Esophagus (tissue), 2 donors: ENCODE measurements around the gene PKNOX2. TPM values are rescaled to one million over a fixed set of nuclear protein-coding genes. Genes with fewer than 3 reads are reported as not detected.

Experiments used
- H3K27ac ChIP-seq, 2 donors: one replicate each; pipeline ENCODE4 v1.5.1; 2013; ENCODE audit warnings: low read depth in 2 of 2, mild to moderate bottlenecking in 2 of 2, inconsistent platforms in 1 of 2, low read length in 1 of 2, moderate library complexity in 1 of 2
- H3K27me3 ChIP-seq, 2 donors: one replicate each; pipeline ENCODE4 v1.6.1; 2013; ENCODE audit warnings: low read length in 2 of 2, control low read depth in 1 of 2, mild to moderate bottlenecking in 1 of 2; ENCODE audit not compliant: insufficient read depth in 2 of 2, control insufficient read depth in 1 of 2
- H3K36me3 ChIP-seq, 2 donors: one replicate each; pipeline ENCODE4 v1.6.1; 2013; ENCODE audit warnings: low read length in 1 of 2; ENCODE audit not compliant: control insufficient read depth in 2 of 2, insufficient read depth in 2 of 2
- H3K4me1 ChIP-seq, 2 donors: one replicate each; pipeline ENCODE4 v1.6.1; 2013; ENCODE audit warnings: low read length in 1 of 2; ENCODE audit not compliant: control insufficient read depth in 2 of 2, insufficient read depth in 2 of 2
- H3K4me3 ChIP-seq, 2 donors: one replicate each; pipeline ENCODE4 v1.5.1; 2013; ENCODE audit warnings: low read length in 2 of 2, mild to moderate bottlenecking in 2 of 2, low read depth in 1 of 2, moderate library complexity in 1 of 2
- H3K9me3 ChIP-seq, 2 donors: one replicate each; pipeline ENCODE4 v1.6.1; 2013; ENCODE audit warnings: mild to moderate bottlenecking in 2 of 2, low read depth in 1 of 2, low read length in 1 of 2, moderate library complexity in 1 of 2; ENCODE audit not compliant: control insufficient read depth in 2 of 2, insufficient read depth in 1 of 2
- WGBS, 2 donors: extraction: QIAGEN DNeasy Blood & Tissue Kit; methylation state at CpG; one replicate each; pipeline ENCODE4 v1.1.7; 2013; 5-methylcytosine and 5-hydroxymethylcytosine counted together
- polyA plus RNA-seq, 2 donors: library from polyadenylated mRNA; stranded (reverse); fragments of 200-250 nt; gene quantifications; one replicate each; pipeline ENCODE4 v1.2.3, GENCODE V29; 2013
- donor health status: healthy with polysubstance abuse.
- donor health status: Bipolar disorder and iron deficiency.

The PKNOX2 gene
- polyA plus RNA-seq, 2 donors = 0.24 to 0.43 TPM

DNA sequence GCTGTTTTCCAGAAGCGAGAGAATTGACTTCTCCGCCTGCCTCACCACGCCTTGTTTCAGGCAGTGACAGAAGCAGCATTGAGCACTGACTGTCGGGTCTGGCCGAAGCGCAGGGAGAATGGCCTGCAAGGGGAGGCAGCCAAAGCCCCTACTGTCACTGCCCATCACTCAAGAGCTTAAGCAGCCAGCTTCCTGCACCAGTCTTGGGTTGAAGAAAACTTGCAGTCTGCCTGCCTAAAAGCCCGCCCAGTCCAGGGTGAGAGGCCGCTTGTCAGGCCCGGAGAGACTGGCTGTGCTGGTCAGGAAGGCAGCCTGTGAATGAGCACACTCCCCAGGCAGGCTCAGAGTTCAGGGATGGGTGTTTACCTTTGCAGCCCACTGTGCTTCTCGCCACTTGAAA lies 108.3 kb downstream of the PKNOX2 start:
- no peaks in the 10 kb centered on the region for H3K36me3 ChIP-seq
- no peaks in the 10 kb centered on the region for H3K4me1 ChIP-seq
- H3K4me3 ChIP-seq = no peak overlapping the region
- H3K27me3 ChIP-seq = no peaks in the 10 kb centered on the region
- H3K27ac ChIP-seq = no peak overlapping the region
- WGBS, 2 donors = 79 to 86% methylated on average over 10 of the region's 10 CpGs
- no peaks in the 10 kb centered on the region for H3K9me3 ChIP-seq

DNA sequence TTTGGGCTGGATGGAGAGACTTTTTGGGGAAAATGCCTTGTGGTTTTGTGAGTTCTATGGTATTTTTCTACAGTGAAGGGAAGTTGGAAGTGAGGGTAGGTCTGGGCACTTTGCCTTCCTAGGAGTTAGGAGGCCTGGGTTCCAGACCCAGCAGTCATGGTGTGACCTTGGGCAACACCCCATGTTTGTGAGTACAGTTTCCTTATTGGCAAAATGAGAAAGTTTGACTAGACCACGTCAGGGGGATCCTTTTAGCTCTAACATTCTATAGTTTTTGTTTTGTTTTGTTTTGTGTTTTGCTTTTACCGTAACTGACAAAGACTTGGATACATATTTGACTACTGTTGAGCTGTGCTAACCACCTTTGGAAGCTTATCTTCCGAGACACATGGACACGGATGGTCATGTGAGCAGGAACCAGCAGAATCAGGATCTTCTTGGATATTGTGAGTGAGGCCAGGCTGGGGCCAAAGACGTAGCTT lies 109.0 kb downstream of the PKNOX2 start:
- WGBS, 2 donors = 84 to 88% methylated on average over 5 of the region's 5 CpGs
- Histone ChIP-seq H3K9me3 (no peaks in the 10 kb centered on the region), H3K4me1 (no peaks in the 10 kb centered on the region), H3K4me3 (no peak overlapping the region), H3K27ac (no peak overlapping the region), H3K27me3 (no peaks in the 10 kb centered on the region), H3K36me3 (no peaks in the 10 kb centered on the region)

DNA sequence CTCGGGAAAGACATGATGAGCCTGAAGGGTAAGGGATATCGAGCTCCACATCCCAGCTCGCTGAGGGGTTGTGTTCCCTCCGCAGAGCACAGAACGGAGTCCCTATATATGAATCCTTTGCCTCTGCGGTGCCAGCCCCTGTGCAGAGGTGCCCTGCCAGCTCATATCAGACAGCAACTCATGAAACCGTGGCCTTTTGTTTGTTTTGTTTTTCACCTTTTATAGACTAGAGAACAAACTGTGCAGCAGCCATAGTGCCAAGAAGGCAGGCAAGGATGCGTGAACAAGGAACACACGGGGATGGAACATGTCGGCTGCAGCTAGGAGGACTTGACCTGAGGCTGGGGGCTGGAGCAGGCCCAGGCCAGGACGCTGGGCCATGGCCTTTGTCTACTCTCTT lies 109.8 kb downstream of the PKNOX2 start:
- WGBS, 2 donors = 83% methylated on average over 11 of the region's 11 CpGs
- no peak overlapping the region for H3K4me3 ChIP-seq
- H3K27me3 ChIP-seq = no peaks in the 10 kb centered on the region
- no peaks in the 10 kb centered on the region for H3K4me1 ChIP-seq
- H3K36me3 ChIP-seq = no peaks in the 10 kb centered on the region
- no peaks in the 10 kb centered on the region for H3K9me3 ChIP-seq
- no peak overlapping the region for H3K27ac ChIP-seq

DNA sequence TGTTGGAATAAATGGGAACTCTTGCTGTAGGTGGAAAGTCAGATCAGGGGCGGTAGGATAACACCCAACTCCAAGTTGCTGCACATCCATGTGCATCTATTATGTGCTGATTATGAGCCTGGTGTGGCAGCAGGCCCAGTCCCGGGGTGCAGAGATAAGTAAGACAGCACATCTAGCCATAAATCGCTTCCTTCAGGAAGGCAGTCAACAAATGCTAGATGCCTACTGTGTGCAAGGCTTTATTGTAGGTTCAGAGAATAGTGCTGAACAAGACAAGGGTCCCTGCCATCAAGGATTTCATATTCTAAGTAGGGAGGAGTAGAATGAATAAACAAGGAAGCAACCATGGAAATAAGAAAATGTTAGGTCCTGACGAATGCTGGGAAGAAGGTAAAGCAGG lies 110.2 kb downstream of the PKNOX2 start:
- no peak overlapping the region for H3K27ac ChIP-seq
- H3K4me1 ChIP-seq = no peaks in the 10 kb centered on the region
- H3K36me3 ChIP-seq = no peaks in the 10 kb centered on the region
- H3K27me3 ChIP-seq = no peaks in the 10 kb centered on the region
- no peaks in the 10 kb centered on the region for H3K9me3 ChIP-seq
- 89 to 91% methylated on average over 4 of the region's 4 CpGs for WGBS, 2 donors
- no peak overlapping the region for H3K4me3 ChIP-seq

DNA sequence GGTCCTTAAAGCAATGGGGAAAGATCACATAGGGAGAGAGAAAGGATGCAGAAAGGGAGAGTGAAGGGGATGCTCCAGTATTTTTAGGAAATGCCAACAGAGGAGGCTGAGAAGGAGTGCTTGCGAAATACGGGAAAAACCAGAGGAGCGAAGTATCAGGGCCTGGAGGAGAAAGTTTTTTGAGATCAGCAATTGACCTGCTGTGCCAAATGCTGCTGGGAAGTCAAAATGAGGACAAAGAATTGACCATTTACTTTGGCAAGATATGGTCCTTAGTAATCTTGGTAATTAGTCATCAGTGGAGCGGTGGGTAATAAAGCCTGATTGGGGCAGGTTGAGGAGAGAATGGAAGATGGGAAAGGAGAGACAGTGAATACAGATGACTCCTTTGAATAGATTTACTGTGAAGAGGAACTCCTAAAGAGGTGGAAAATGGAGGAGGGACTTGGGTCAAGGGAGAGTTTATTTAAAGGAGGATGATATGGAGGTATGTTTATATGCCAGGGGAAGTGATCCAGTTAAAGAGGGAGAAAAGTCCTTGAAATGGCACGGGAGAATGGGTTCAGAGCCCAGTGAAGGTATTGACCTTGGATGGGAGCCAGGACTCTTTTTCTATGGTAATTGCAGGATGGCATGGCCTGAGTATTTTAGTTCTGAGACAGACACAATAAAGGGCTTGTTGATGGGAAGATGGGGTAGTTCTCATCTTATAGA lies 111.5 kb downstream of the PKNOX2 start:
- H3K36me3 ChIP-seq = no peaks in the 10 kb centered on the region
- H3K27ac ChIP-seq = no peak overlapping the region
- H3K27me3 ChIP-seq = no peaks in the 10 kb centered on the region
- H3K9me3 ChIP-seq = no peaks in the 10 kb centered on the region
- H3K4me1 ChIP-seq = no peaks in the 10 kb centered on the region
- H3K4me3 ChIP-seq = no peak overlapping the region
- 49 to 56% methylated on average over 5 of the region's 5 CpGs for WGBS, 2 donors

DNA sequence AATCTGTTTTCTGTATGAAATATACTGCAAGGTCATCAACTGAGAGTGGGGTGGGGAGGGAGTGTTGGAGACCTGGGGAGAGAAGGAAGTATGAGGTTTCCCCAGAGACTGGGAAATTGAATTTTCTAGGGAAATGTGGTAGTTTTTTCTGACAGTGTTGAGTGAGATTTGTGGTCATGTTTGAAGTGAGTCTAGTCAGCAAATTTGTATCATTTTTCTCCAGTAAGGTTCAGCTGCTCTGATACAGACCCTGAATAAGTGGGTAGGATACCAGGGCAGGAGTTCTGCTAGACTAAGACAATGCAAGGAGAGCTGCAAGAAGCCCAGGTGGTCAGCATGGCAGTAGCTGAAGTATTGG lies 112.0 kb downstream of the PKNOX2 start:
- Histone ChIP-seq H3K36me3 (no peaks in the 10 kb centered on the region), H3K27me3 (no peaks in the 10 kb centered on the region), H3K27ac (no peak overlapping the region), H3K4me1 (no peaks in the 10 kb centered on the region), H3K9me3 (no peaks in the 10 kb centered on the region), H3K4me3 (no peak overlapping the region)

DNA sequence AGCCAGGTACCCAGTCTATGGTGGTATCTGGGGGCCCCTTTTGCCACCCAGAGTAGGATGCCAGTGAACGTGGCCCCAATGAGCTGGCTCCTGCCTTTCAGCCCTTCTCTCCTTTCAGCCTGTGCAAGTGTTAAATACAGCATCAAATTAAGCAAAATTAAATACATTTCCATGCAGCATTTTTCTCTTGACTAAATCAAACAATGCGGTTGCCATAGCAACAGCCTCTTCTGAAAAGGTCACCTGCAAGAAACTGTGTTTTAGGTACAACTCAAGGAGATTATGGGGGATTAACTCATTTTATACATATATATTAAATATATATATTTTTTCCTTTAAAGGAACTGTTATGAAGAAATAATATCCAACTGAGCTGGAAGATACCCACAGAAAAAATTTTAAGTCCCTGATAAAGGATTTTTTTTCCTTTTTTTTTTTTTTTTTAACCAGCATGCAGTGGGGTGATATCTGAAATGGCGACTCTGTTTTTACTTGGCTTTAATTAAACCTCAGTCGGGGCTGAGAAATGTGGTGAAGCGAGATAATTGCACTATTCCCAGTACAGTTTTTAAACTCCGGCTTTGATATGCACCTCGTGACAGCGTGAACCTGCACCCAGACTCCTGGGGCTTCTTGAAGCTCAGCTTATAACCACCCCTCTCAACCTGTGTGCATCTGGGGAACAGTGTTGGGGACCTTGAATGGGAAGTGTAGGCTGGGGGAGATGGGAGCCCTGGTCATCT lies 115.3 kb downstream of the PKNOX2 start:
- Histone ChIP-seq H3K4me1 (no peaks in the 10 kb centered on the region), H3K27ac (no peak overlapping the region), H3K27me3 (no peaks in the 10 kb centered on the region), H3K4me3 (no peak overlapping the region), H3K36me3 (no peaks in the 10 kb centered on the region), H3K9me3 (no peaks in the 10 kb centered on the region)
- 90 to 91% methylated on average over 8 of the region's 8 CpGs for WGBS, 2 donors

DNA sequence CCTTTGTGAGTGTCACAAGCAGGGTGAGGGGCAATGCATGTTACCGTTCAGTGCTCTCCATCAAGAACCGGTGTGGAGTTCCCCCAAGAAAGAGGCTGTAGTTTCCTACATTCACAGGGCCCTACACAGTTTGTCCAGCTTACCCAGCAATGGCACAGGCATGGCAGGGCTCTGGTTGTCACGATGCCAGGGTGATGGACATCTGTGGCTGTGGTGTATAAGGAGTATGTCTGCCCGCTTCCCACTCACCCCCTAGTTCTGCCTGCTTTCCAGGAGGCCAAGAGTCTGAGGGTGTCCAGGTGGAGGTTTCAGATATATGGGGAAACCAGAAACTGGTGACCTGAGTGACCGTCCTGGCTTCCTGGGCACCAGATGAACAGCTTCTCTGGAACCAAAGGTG lies 116.1 kb downstream of the PKNOX2 start:
- 86 to 89% methylated on average over 5 of the region's 5 CpGs for WGBS, 2 donors
- no peaks in the 10 kb centered on the region for H3K36me3 ChIP-seq
- no peak overlapping the region for H3K27ac ChIP-seq
- no peaks in the 10 kb centered on the region for H3K9me3 ChIP-seq
- no peaks in the 10 kb centered on the region for H3K27me3 ChIP-seq
- H3K4me3 ChIP-seq = no peak overlapping the region
- H3K4me1 ChIP-seq = no peaks in the 10 kb centered on the region

DNA sequence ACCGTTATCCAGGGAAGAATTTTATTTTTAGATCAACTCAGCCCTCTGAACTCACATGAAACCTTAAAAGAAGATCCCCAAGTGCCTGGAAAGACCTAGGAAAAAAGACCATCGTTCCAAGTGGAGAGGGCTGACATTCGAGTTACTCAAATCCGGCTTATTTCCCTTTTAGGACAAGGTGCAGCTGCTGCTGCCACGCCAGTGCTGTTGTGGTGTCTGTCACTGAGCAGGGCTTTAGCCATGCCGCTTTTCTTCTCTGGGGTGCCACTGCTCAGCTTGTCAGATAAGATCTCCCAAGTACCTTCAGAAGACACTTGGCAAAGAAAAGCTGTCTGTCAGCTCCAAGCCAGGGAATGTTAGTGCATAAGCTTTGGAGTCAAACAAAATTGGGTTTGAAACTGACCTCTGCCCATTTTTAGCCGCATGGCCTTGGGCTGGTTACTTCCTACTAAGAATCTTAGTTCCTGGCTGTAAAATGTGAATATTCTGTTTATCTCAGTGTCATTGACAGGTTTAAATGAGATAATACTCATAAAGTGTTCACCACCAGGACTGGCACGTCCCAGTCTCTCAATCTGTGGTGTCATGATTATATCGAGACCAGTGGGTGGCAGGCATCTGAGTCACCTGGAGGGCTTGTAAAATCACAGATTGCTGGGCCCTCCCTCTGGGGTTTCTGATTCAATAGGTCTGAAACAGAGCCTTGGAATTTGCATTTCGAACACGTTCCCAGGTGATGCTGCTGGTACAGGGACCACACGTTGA lies 117.5 kb downstream of the PKNOX2 start:
- Histone ChIP-seq H3K4me3 (no peak overlapping the region), H3K4me1 (no peaks in the 10 kb centered on the region), H3K27me3 (no peaks in the 10 kb centered on the region), H3K9me3 (no peaks in the 10 kb centered on the region), H3K36me3 (no peaks in the 10 kb centered on the region), H3K27ac (no peak overlapping the region)
- WGBS, 2 donors = 73% methylated on average over 12 of the region's 12 CpGs
